GM23338 (cell line): ENCODE measurements around the gene PARD3. TPM values are rescaled to one million over a fixed set of nuclear protein-coding genes. Genes with fewer than 3 reads are reported as not detected.

Experiments
- ATAC-seq: fragments of 200-7000 bp; cut with Tn5 transposase; 3 replicates; pipeline ENCODE4 v1.9.1; 2020
- DNase-seq: peaks from one replicate; pipeline ENCODE4 v3.0.0-alpha.2; 2015; ENCODE audit warnings: low spot score
- H2AFZ ChIP-seq: fragments of 200-600 bp; sonication (generic); 2 replicates; pipeline ENCODE4 v1.8.0; 2016; ENCODE audit warnings: antibody characterized with exemption, mild to moderate bottlenecking, moderate library complexity
- H3F3A ChIP-seq: fragments of 200-600 bp; sonication (generic); replicated peaks from 2 replicates; pipeline ENCODE4 v1.8.0; 2017; ENCODE audit warnings: antibody characterized with exemption, mixed run types, low read depth
- H3K27ac ChIP-seq: fragments of 200-600 bp; sonication (generic); 2 replicates; pipeline ENCODE4 v1.6.1; 2016; ENCODE audit warnings: low read depth
- H3K27me3 ChIP-seq: fragments of 200-600 bp; sonication (generic); 2 replicates; pipeline ENCODE4 v1.8.0; 2016; ENCODE audit warnings: mild to moderate bottlenecking, mixed run types, moderate library complexity; ENCODE audit not compliant: insufficient read depth
- H3K36me3 ChIP-seq: fragments of 200-600 bp; sonication (generic); 2 replicates; pipeline ENCODE4 v1.8.0; 2016; ENCODE audit warnings: mild to moderate bottlenecking; ENCODE audit not compliant: insufficient read depth
- H3K4me1 ChIP-seq: fragments of 200-600 bp; sonication (generic); 2 replicates; pipeline ENCODE4 v1.8.0; 2016; ENCODE audit warnings: mild to moderate bottlenecking, moderate library complexity; ENCODE audit not compliant: insufficient read depth
- H3K4me2 ChIP-seq: fragments of 200-600 bp; sonication (generic); 2 replicates; pipeline ENCODE4 v1.7.1; 2017; ENCODE audit warnings: mixed run types
- H3K4me3 ChIP-seq: fragments of 200-600 bp; sonication (generic); 2 replicates; pipeline ENCODE4 v1.6.1; 2016; ENCODE audit warnings: mixed run types
- H3K79me2 ChIP-seq: fragments of 200-600 bp; sonication (generic); replicated peaks from 2 replicates; pipeline ENCODE4 v1.8.0; 2017; ENCODE audit warnings: mild to moderate bottlenecking; ENCODE audit not compliant: insufficient read depth
- H3K9me2 ChIP-seq: fragments of 200-600 bp; sonication (generic); 2 replicates; pipeline ENCODE4 v1.8.0; 2017; ENCODE audit not compliant: insufficient read depth
- H4K20me1 ChIP-seq: fragments of 200-600 bp; sonication (generic); replicated peaks from 2 replicates; pipeline ENCODE4 v1.8.0; 2017; ENCODE audit warnings: mild to moderate bottlenecking; ENCODE audit not compliant: insufficient read depth
- H3K27ac Mint-ChIP-seq: 2 replicates; pipeline ENCODE4 v1.8.0; 2020; ENCODE audit warnings: inconsistent platforms, mild to moderate bottlenecking, moderate library complexity, mixed read lengths
- H3K27me3 Mint-ChIP-seq: 3 replicates; pipeline ENCODE4 v1.8.0; 2022; ENCODE audit warnings: low read depth, mild to moderate bottlenecking, moderate library complexity, mixed read lengths, inconsistent platforms; ENCODE audit not compliant: insufficient read depth, poor library complexity
- H3K36me3 Mint-ChIP-seq: 3 replicates; pipeline ENCODE4 v1.8.0; 2021; ENCODE audit warnings: low read depth, mild to moderate bottlenecking, inconsistent platforms, moderate library complexity, mixed read lengths
- H3K4me1 Mint-ChIP-seq: 3 replicates; pipeline ENCODE4 v1.8.0; 2020; ENCODE audit warnings: mild to moderate bottlenecking, inconsistent platforms, mixed read lengths
- H3K4me3 Mint-ChIP-seq: 3 replicates; pipeline ENCODE4 v1.8.0; 2021; ENCODE audit warnings: moderate library complexity, mild to moderate bottlenecking, inconsistent platforms, mixed read lengths
- H3K9me3 Mint-ChIP-seq: 3 replicates; pipeline ENCODE4 v1.8.0; 2020; ENCODE audit warnings: moderate library complexity, mild to moderate bottlenecking, inconsistent platforms, mixed read lengths
- CREB1 ChIP-seq: fragments of 250-450 bp; sonication (Bioruptor Pico); IDR thresholded peaks from 2 replicates; pipeline ENCODE4 v1.5.0; 2020; ENCODE audit warnings: low read depth, mild to moderate bottlenecking, moderate library complexity
- CTCF ChIP-seq, 2 experiments: fragments of 200-600 bp in 1 of 2; sonication (generic) in 1 of 2; conservative IDR thresholded peaks; 2 replicates each; pipeline versions ENCODE4 v1.5.1 to v1.6.1; 2016 to 2017; ENCODE audit warnings: antibody characterized with exemption in 2 of 2, low read depth in 2 of 2, mild to moderate bottlenecking in 2 of 2, moderate library complexity in 1 of 2
- ETS1 ChIP-seq: IDR thresholded peaks from 2 replicates; pipeline ENCODE4 v1.6.1; 2016; ENCODE audit warnings: antibody characterized with exemption
- EZH2phosphoT487 ChIP-seq: fragments of 200-600 bp; sonication (generic); IDR thresholded peaks from one replicate; pipeline ENCODE4 v1.8.1; 2018; ENCODE audit warnings: antibody characterized with exemption; ENCODE audit not compliant: unreplicated experiment
- JUNB ChIP-seq: IDR thresholded peaks from one replicate; pipeline ENCODE4 v1.6.1; 2016; ENCODE audit warnings: antibody characterized with exemption; ENCODE audit not compliant: unreplicated experiment
- NANOG ChIP-seq: IDR thresholded peaks from 2 replicates; pipeline ENCODE4 v1.6.1; 2016; ENCODE audit warnings: antibody characterized with exemption, borderline replicate concordance
- POLR2AphosphoS5 ChIP-seq: IDR thresholded peaks from 2 replicates; pipeline ENCODE4 v1.6.1; 2016; ENCODE audit warnings: antibody characterized with exemption, low read depth
- REST ChIP-seq: IDR thresholded peaks from one replicate; pipeline ENCODE4 v1.6.1; 2018; ENCODE audit warnings: antibody characterized with exemption; ENCODE audit not compliant: unreplicated experiment
- ZNF114 ChIP-seq: fragments of 250-450 bp; sonication (Bioruptor Pico); IDR thresholded peaks from 2 replicates; pipeline ENCODE4 v1.5.0; 2020; ENCODE audit warnings: mild to moderate bottlenecking, moderate library complexity
- ZNF462 ChIP-seq: fragments of 250-450 bp; sonication (Bioruptor Pico); IDR thresholded peaks from 2 replicates; pipeline ENCODE4 v1.5.0; 2020; ENCODE audit warnings: mild to moderate bottlenecking, moderate library complexity
- polyA plus RNA-seq: library from polyadenylated mRNA; unstranded; fragments of >200 nt; fragmentation: Nextera tagmentation; extraction: Ambion mirVana; gene quantifications from 2 replicates; pipeline ENCODE4 v1.2.1, GENCODE V29; 2016
- total RNA-seq: library from RNA; depleted of rRNA; stranded (reverse); fragments of >200 nt; shearing (Covaris generic); gene quantifications from 2 replicates; pipeline ENCODE4 v1.2.3, GENCODE V29; 2014

Gene PARD3
- total and polyA plus RNA-seq, 2 experiments from 2014 or later = 30.2 to 51.4 TPM

- TF ChIP-seq CREB1 (CRISPR knock-in tag) (no peak), NANOG (no peak), POLR2AphosphoS5 (no peak), ZNF114 (CRISPR knock-in tag) (no peak), EZH2phosphoT487 (no peak), CTCF (conservative IDR thresholded peaks at IDR 0.05; ENCODE audit: low read depth in 2 of 2) (no peak), ETS1 (no peak), ZNF462 (CRISPR knock-in tag) (no peak), REST (no peak), JUNB (no peak)
These were observed 400.1 kb downstream of the PARD3 start for GRCh38 chr10:34415039-34415438.

More at GRCh38 chr10:34415039-34415438, 400.1 kb downstream of the PARD3 start:
- no peaks in the 10 kb centered on the region for H3K27me3 ChIP-seq
- H3K79me2 ChIP-seq = peaks cover 6% of the 10 kb centered on the region
- no peaks in the 10 kb centered on the region for H3K9me2 ChIP-seq
- H4K20me1 ChIP-seq = no peaks in the 10 kb centered on the region
- no peak overlapping the region for H2AFZ ChIP-seq
- H3K36me3 ChIP-seq = no peaks in the 10 kb centered on the region
- DNase-seq = no peak
- peaks cover 43% of the 10 kb centered on the region for H3K4me1 ChIP-seq
- H3K4me3 ChIP-seq = no peak overlapping the region
- no peaks in the 10 kb centered on the region for H3K9me3 Mint-ChIP-seq
- H3K4me1 Mint-ChIP-seq = peaks cover 57% of the 10 kb centered on the region
- H3K36me3 Mint-ChIP-seq = no peaks in the 10 kb centered on the region
- no peak overlapping the region; the same call in 1 of the 2 replicates for H3K27ac Mint-ChIP-seq
- H3K4me3 Mint-ChIP-seq = no peak overlapping the region
- no peaks in the 10 kb centered on the region for H3F3A ChIP-seq
- H3K27ac ChIP-seq = no peak overlapping the region
- H3K4me2 ChIP-seq = no peak overlapping the region
- ATAC-seq = no peak
- no peaks in the 10 kb centered on the region for H3K27me3 Mint-ChIP-seq
